OCI-LY1 (cell line): ENCODE measurements around the gene B4GALNT1.

Experiments used
- H2AFZ ChIP-seq: fragments of 200-600 bp; sonication (generic), shearing (Covaris generic); 2 replicates; pipeline ENCODE4 v1.6.0; 2014; ENCODE audit warnings: antibody characterized with exemption, mild to moderate bottlenecking, low read length
- H3F3A ChIP-seq: fragments of 200-600 bp; sonication (generic), shearing (Covaris generic); 2 replicates; pipeline ENCODE4 v1.6.0; 2014; ENCODE audit warnings: mild to moderate bottlenecking, antibody characterized with exemption, low read length, moderate library complexity; ENCODE audit not compliant: insufficient read depth
- H3K27ac ChIP-seq: fragments of 200-600 bp; sonication (generic); 2 replicates; pipeline ENCODE4 v1.5.1; 2014; ENCODE audit warnings: low read length, mixed run types, mild to moderate bottlenecking, low read depth; ENCODE audit not compliant: poor library complexity, severe bottlenecking
- H3K27me3 ChIP-seq: fragments of 200-600 bp; sonication (generic); 2 replicates; pipeline ENCODE4 v1.6.0; 2014; ENCODE audit warnings: antibody characterized with exemption, mild to moderate bottlenecking, low read length, moderate library complexity; ENCODE audit not compliant: insufficient read depth
- H3K36me3 ChIP-seq: fragments of 200-600 bp; sonication (generic); 2 replicates; pipeline ENCODE4 v1.6.1; 2014; ENCODE audit warnings: mild to moderate bottlenecking, antibody characterized with exemption, low read length, moderate library complexity, mixed read lengths; ENCODE audit not compliant: insufficient read depth
- H3K4me1 ChIP-seq: fragments of 200-600 bp; sonication (generic); 2 replicates; pipeline ENCODE4 v1.5.1; 2014; ENCODE audit warnings: mild to moderate bottlenecking, low read length, moderate library complexity; ENCODE audit not compliant: insufficient read depth, severe bottlenecking
- H3K4me2 ChIP-seq: fragments of 200-600 bp; sonication (generic), shearing (Covaris generic); 2 replicates; pipeline ENCODE4 v1.6.1; 2014; ENCODE audit warnings: low read length
- H3K4me3 ChIP-seq: fragments of 200-600 bp; sonication (generic); 2 replicates; pipeline ENCODE4 v1.5.1; 2014; ENCODE audit warnings: low read length, low read depth, mild to moderate bottlenecking, mixed read lengths; ENCODE audit not compliant: poor library complexity, severe bottlenecking
- H3K79me2 ChIP-seq: fragments of 200-600 bp; shearing (Covaris generic); 2 replicates; pipeline ENCODE4 v1.6.1; 2016; ENCODE audit warnings: mixed run types, low read length, mixed read lengths; ENCODE audit not compliant: insufficient read depth
- H3K9ac ChIP-seq: fragments of 200-600 bp; sonication (generic), shearing (Covaris generic); 2 replicates; pipeline ENCODE4 v1.6.1; 2014; ENCODE audit warnings: mild to moderate bottlenecking, low read length, mixed read lengths
- H3K9me2 ChIP-seq: fragments of 200-600 bp; sonication (generic), shearing (Covaris generic); 2 replicates; pipeline ENCODE4 v1.6.1; 2014; ENCODE audit warnings: low read depth, mild to moderate bottlenecking, low read length, mixed read lengths
- H3K9me3 ChIP-seq: fragments of 200-600 bp; shearing (Covaris generic); 2 replicates; pipeline ENCODE4 v1.6.1; 2014; ENCODE audit warnings: low read length, mixed read lengths
- H4K20me1 ChIP-seq: fragments of 200-600 bp; sonication (generic), shearing (Covaris generic); 2 replicates; pipeline ENCODE4 v1.6.0; 2016; ENCODE audit warnings: mild to moderate bottlenecking, low read length; ENCODE audit not compliant: insufficient read depth
- CTCF ChIP-seq: fragments of 200-600 bp; sonication (generic), shearing (Covaris generic); IDR thresholded peaks from 2 replicates; pipeline ENCODE4 v1.5.1; 2017; ENCODE audit warnings: mild to moderate bottlenecking, antibody characterized with exemption, low read length, moderate library complexity, mixed read lengths
- EZH2 ChIP-seq: fragments of 200-600 bp; sonication (generic), shearing (Covaris generic); IDR thresholded peaks from 2 replicates; pipeline ENCODE4 v1.8.0; 2017; ENCODE audit warnings: borderline replicate concordance, mixed run types, mild to moderate bottlenecking, antibody characterized with exemption, low read length, moderate library complexity, mixed read lengths

The B4GALNT1 gene

GRCh38 chr12:57607958-57608663 is 24.9 kb downstream of the B4GALNT1 start:
- Histone ChIP-seq H3K79me2 (no peaks in the 10 kb centered on the region), H2AFZ (no peak overlapping the region), H4K20me1 (no peaks in the 10 kb centered on the region), H3K4me3 (no peak overlapping the region), H3K9me2 (no peaks in the 10 kb centered on the region), H3K9ac (no peak overlapping the region), H3K36me3 (no peaks in the 10 kb centered on the region), H3K4me2 (no peak overlapping the region), H3F3A (no peaks in the 10 kb centered on the region), H3K27ac (no peak overlapping the region), H3K9me3 (no peaks in the 10 kb centered on the region), H3K27me3 (no peaks in the 10 kb centered on the region), H3K4me1 (peaks cover 19% of the 10 kb centered on the region)
- no peak for TF ChIP-seq EZH2

- Histone ChIP-seq H3K27ac (no peak overlapping the region), H3K36me3 (peaks cover 9% of the 10 kb centered on the region; the same call in 1 of the 2 replicates), H3F3A (no peaks in the 10 kb centered on the region), H2AFZ (no peak overlapping the region), H3K4me2 (no peak overlapping the region), H3K79me2 (no peaks in the 10 kb centered on the region), H3K9me2 (no peaks in the 10 kb centered on the region), H3K9ac (no peak overlapping the region), H3K4me3 (no peak overlapping the region), H4K20me1 (no peaks in the 10 kb centered on the region), H3K4me1 (peaks cover 17% of the 10 kb centered on the region), H3K9me3 (no peaks in the 10 kb centered on the region), H3K27me3 (no peaks in the 10 kb centered on the region)
- TF ChIP-seq CTCF, result no peak
- no peak for TF ChIP-seq EZH2
Measured at GRCh38 chr12:57606821-57607220, 26.2 kb downstream of the B4GALNT1 start.

- TF ChIP-seq EZH2 (no peak), CTCF (no peak)
- no peaks in the 10 kb centered on the region for H3K9me2 ChIP-seq
- H3K36me3 ChIP-seq, result peaks cover 13% of the 10 kb centered on the region; the same call in 1 of the 2 replicates
- no peak overlapping the region for H2AFZ ChIP-seq
- no peaks in the 10 kb centered on the region for H3K9me3 ChIP-seq
- H3F3A ChIP-seq, result no peaks in the 10 kb centered on the region
- no peak overlapping the region for H3K4me3 ChIP-seq
- no peak overlapping the region for H3K4me2 ChIP-seq
- no peaks in the 10 kb centered on the region for H3K79me2 ChIP-seq
- no peak overlapping the region for H3K9ac ChIP-seq
- H3K27ac ChIP-seq, result no peak overlapping the region
- H3K27me3 ChIP-seq, result no peaks in the 10 kb centered on the region
- H4K20me1 ChIP-seq, result no peaks in the 10 kb centered on the region
- H3K4me1 ChIP-seq, result peaks cover 16% of the 10 kb centered on the region
Measured at GRCh38 chr12:57606399-57606798, 26.6 kb downstream of the B4GALNT1 start.
